Uterus (tissue), 2 donors: ENCODE measurements around the gene FUCA1.

Experiments
- POLR2A ChIP-seq, 2 donors: fragments of 450-650 bp; IDR thresholded peaks; one replicate each; pipeline ENCODE4 v1.6.1; 2016; ENCODE audit warnings: antibody characterized with exemption in 2 of 2, mild to moderate bottlenecking in 1 of 2, moderate library complexity in 1 of 2
- TF ChIP-seq, protein P1 (sequence below), 4 experiments: fragments of 200-600 bp in 2 of 4; fragments of 450-650 bp in 2 of 4; sonication (generic) in 2 of 4; IDR thresholded peaks; one replicate each; pipeline ENCODE4 v1.5.1; 2016 to 2019; ENCODE audit warnings: antibody characterized with exemption in 4 of 4, mild to moderate bottlenecking in 2 of 4, moderate library complexity in 1 of 4

DNA sequence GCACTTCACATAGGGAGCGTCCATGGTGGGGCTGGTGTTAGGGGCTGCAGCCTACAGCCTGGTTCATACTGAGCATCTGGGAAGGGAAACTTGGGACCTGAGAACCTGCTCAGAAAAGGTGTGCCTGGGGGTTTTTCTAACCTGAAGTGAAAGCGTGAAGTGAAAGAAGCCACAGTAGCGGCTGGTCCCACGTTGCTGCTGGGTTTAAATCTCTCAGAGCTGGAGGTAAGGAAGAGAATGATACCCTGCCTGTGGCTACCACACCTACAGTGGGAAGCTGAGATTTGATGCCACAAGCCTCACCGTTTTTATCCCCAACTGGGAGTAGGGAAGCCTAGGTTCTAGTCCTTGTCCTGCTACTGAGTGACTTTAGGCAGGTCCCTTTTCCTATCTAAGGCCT lies 21.0 kb upstream of the FUCA1 start:
- TF ChIP-seq, protein P1, sequence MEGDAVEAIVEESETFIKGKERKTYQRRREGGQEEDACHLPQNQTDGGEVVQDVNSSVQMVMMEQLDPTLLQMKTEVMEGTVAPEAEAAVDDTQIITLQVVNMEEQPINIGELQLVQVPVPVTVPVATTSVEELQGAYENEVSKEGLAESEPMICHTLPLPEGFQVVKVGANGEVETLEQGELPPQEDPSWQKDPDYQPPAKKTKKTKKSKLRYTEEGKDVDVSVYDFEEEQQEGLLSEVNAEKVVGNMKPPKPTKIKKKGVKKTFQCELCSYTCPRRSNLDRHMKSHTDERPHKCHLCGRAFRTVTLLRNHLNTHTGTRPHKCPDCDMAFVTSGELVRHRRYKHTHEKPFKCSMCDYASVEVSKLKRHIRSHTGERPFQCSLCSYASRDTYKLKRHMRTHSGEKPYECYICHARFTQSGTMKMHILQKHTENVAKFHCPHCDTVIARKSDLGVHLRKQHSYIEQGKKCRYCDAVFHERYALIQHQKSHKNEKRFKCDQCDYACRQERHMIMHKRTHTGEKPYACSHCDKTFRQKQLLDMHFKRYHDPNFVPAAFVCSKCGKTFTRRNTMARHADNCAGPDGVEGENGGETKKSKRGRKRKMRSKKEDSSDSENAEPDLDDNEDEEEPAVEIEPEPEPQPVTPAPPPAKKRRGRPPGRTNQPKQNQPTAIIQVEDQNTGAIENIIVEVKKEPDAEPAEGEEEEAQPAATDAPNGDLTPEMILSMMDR (IDR thresholded peaks at IDR 0.05) = no peak
- TF ChIP-seq POLR2A (IDR thresholded peaks at IDR 0.05) = no peak
